Suppressor macrophage treated with lipopolysaccharide for 4 hours (primary cell): ENCODE measurements around the gene TMEFF2.
A peak's percentile ranks its signal among the peaks of the same experiment; 100 is the strongest.

ENCODE experiments used
- DNase-seq: peaks from one replicate; pipeline ENCODE4 v3.0.0-alpha.2; 2020

The TMEFF2 gene, protein sequence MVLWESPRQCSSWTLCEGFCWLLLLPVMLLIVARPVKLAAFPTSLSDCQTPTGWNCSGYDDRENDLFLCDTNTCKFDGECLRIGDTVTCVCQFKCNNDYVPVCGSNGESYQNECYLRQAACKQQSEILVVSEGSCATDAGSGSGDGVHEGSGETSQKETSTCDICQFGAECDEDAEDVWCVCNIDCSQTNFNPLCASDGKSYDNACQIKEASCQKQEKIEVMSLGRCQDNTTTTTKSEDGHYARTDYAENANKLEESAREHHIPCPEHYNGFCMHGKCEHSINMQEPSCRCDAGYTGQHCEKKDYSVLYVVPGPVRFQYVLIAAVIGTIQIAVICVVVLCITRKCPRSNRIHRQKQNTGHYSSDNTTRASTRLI

DNA sequence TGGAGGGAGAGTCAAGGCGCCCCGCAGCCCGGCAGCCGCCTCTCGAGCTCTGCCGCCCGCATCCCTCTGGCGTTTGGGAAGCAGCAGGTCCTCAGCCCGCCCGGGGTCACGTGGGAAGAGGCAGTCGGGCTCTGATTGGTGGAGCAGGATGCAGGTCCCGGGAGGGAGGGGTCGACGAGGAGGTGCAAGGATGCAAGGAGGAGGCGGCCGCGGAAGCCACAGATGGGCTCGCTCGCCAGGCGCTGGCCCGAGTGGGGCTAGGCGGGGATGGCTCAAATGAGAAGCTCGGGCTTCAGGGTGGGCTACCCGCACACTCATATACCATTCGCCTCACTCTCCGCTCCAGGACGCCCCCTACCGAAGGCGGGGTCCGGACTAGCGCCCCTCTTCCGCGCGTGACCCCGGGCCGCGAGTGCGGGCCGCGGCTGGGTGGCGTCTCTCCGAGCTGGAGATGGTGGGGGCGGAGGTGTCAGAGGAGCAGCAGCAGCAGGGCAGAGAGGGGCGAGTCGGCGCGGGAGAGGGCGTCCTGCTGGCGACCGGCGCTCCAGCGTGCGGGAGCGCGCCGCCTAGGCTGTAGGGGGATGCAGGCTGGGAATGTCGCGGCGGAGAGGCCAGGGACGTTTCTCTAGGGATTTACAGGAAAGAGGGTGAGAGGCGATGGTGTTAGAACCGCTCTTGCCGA is at the start of gene TMEFF2:
Gene TMEFF2, minus strand, starts transcription at position 68 of the 682 bp plus-strand sequence. CDS start 409 bp downstream, outside the sequence.
- DNase-seq, result peak; percentile 16

DNA sequence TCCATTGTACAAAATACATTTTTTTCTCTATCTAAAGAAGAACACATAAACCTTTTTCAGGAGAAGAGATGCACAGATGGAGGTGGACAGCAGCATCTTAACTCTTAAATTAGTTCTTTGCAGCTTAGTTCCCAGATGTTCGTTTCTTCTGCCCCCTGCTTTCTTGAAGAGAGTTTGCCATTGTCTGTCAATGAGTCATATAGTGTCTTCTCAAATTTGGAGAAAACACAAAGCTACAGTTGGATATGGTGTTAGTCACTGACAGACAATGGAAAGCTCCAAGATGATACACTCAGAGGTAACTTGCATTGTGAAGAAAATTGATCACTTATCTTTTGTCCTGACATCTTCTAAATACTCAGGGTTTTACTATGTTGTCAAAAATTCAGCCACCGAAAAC is 48.8 kb upstream of the TMEFF2 start:
- no peak for DNase-seq

DNA sequence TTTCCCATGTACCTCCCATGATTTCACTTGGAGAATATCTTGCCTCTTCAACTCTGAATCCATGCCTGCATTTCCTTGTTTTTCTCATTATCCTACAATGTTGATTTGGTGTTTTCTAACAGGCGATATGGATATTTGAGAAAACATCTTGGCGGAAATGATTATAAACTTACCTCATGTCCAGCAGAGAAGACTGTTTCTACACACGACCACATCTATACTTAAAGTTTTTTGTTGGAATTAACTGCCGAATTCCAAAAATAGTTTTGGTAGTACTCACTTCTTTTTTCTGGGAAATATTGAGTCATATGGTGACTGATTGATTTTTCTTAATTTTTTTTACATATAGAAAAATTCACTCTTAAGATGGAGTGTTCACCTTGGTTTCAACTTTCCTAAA is 41.4 kb upstream of the TMEFF2 start:
- DNase-seq, result no peak

DNA sequence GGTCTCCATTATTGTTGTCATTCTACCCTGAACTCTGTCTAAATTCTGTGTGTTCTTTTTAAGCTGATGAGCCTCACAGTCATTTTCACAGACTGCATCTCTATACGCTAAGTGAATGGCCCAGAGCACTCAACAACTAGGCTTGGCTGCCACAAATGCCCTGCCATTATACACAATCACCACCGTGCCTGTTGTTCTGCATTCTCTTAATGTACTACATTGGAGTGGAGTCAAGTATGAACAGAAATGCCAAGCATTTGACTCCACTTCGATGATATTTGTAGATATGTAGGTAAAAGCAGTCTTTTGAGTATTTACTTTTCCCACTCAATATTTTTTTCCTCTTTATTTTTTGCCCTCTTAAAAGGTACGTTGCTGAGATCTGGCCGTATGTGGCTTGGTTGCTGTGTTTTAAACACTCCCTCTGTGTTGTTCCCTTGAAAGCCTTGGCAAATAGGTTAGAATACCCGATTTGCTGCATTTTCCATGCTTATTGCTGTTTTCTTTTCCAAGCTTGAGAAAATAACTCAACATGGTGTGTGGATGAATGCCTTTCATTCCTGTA is 36.2 kb upstream of the TMEFF2 start:
- no peak for DNase-seq

DNA sequence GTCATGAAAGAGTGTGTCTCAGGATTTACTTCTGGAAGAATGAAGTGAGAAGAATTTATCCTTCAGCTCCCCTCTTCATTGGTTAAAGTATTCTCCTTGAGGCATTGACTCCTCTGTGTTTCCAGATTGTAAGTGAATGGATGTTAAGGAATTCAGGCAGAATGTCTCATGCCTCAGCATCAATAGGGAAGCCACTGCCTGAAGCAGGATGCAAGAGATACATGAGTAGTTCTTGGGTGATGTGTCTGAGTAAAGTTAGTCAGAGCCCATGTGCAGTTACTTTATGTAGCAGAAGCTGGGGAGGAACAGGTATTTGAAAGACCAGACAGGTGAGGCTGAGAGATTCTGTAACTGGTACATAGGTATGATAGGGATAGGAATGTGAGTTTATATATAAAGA is 34.0 kb upstream of the TMEFF2 start:
- DNase-seq, result no peak

DNA sequence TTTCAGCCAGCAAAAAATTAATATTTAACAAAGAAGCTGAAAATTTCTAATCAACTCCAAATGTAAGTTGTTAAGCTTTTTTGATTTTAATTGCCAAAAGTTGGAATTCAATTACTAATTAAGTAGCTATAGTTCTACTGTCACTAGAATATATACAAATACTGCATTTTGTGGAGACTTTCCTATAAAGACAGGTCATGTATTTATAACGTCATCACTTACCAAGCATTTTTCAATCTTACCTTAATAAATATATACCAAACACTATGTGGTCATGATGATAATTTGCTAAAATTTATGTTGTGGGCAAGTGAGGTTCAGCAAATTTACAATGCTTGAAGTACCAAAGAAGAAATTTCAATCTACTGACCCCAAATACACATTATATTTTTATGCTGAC is 24.2 kb upstream of the TMEFF2 start:
- DNase-seq, result no peak

DNA sequence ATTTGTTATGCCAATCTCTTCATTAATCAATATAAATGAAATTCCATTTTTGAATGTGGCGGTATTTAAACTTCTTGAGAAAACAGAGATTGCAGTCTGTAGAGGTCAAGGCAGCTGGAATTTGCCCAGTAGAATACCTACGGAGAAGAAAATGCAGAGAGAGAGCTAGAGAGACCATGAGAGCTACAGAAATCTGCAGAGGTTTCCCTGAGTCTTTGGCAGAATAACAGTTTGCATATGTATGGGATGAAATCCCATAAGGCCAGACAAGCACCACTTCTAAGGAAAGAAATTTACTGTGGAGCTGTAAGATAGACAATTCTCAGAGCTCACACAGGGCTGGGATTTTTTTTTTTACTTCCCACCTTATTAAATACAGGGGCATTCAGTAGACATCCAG is 23.6 kb upstream of the TMEFF2 start:
- DNase-seq, result no peak

DNA sequence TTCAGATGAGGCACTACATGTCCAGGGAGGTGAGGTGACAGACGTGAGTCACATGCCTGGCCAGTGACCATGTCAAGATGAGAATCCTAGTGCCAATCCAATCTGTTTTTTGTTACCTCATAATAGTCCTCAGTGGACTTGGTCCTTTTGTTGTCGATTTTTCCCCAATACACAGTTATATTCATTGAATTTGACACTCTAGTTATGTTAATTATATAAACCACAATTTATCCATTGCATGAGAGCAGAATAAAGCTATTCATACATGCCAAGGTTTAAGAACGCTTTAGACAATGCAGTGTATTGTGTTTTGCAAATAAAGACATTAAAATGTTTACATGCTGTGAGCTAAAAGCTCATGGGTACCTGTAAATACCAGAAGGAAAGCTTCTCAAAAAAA is 21.6 kb upstream of the TMEFF2 start:
- DNase-seq, result no peak

DNA sequence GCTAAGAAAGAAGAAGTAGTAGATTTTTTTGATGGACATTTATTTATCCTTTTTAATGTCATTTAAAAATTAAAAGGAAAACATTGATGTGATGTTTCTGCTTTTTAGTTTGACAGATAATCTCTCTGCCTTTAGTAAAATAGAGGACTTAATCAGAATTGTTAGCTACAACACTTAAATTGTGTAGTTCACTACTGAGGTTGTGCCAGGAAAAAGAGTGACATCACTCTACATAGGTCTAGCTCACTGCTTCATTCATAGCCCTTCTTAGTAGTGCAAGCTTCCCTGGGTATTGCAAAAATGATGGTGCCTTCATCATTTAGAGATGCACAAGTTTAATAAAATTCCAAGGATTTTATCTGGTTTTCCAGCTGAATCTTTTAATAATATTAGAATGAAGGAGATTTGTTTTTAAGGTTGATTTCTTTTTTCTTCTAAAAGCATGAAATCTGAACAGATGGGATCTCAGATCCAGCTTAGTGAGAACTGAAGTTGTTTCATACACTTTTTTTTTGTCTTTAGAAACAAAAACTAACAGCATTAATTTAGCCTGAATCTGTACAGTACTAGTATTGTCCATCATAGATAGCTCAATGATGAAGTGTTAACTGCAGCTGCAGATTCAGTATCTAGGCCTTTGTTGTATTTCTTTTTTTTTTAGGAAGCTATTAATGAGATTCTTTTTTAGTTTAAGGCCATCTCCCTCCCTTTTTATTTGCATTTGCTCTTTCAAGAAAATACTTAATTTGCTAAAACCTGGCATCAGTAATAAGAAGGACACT is 20.6 kb upstream of the TMEFF2 start:
- no peak for DNase-seq

DNA sequence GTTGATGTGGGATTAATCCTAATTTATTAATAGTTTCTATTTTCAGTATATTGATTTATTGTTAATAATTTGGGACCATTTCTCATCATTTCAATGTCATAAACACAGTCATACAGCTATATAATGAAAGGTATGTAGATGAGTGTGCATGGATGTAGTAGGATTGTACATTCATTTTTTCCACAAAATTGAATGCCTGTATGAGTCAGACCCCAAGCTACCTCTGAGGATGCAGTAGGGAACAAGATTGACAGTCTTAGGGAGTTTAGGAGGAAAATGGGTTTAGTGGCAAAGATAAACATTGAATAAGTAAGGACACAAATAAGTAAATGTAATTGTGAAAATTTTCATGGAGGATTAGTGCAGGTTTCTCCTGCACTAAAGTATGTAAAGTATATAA is 14.1 kb upstream of the TMEFF2 start:
- DNase-seq, result no peak

DNA sequence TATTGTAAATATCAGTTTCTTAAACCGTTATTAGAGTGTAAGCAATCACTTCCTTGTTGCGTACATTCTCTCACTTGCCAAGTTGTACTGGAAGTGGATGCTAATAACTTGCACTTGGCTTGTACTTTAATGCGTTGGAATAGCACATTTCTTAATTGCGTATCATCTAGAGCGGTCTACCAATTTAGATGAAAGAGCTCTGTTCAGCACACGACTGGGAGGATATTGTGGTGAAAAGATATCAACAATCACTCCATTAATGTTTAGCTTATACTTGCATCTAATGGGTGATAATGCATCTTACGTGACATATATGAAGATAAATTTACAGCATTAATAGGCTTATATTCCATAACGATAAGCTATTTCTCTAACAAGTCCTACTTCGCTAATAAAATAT is 11.7 kb upstream of the TMEFF2 start:
- no peak for DNase-seq

DNA sequence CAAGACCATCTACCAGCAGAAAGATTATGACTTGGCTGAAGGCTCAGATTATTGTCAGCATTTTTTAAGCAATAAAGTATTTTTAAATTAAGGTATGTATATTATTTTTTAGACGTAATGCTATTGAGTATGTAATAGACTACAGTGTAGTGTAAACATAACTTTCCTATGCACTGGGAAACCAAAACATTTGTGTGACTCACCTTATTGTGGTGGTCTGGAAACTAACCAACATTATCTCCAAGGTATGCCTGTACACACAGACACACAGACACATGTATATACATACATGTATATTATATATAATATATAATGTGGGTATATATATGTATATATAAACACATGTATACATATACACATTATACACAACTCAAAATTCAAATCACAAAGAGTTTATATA is 9.1 kb upstream of the TMEFF2 start:
- DNase-seq, result no peak

DNA sequence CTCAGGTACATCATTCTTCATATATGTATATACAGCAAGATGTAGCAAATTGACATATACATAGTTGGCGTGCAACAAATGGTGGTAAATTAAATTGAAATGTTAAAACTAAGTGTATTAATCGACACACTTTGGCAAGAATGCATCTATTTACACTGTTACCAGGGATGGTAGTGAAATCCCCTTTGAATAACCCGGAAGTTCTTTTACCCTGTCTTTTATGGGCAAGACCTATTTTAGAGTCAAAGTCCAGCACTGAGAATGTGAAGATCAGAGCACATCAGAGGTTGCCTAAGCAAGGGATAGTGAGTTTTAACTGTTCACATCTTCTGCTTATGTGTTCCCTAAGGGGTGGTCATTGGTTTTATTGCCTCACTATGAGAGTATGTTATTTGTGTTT is 7.6 kb upstream of the TMEFF2 start:
- DNase-seq, result no peak

DNA sequence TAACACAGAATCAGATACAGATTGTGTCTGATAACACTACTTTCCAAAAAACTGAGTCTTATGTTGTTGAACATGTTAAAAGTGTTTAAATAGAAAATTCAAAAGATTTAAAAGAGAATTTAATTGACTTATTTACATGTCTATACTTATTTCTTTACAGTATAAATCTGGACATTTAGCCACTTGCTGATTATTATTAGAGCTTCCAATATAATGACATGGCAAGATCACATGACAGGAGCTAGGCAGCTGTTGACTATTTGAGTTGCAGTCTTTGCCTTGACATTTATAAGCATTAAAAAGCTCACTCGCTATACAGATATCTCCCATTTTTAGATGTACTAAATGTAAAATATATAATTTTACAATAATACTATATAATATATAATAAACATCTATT is 6.4 kb upstream of the TMEFF2 start:
- DNase-seq, result no peak

DNA sequence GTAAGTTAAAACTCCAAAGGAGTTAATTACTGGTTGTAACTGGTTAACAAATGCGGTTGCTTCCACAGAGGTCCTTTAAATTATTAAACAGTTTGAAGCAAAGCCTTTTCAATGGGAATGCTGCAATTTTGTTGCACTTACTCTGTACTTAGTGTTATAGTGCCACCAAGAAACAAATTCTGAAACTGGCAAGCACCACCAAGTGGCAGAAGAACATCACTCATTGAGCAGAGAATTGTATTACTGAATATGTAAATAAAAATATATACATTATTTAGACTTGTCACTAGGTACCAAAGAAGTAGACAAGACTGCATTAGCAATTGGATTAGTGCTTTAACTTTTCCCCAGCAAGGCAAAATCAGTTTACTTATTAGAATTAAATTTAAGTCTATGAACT is 2.6 kb upstream of the TMEFF2 start:
- DNase-seq, result no peak

DNA sequence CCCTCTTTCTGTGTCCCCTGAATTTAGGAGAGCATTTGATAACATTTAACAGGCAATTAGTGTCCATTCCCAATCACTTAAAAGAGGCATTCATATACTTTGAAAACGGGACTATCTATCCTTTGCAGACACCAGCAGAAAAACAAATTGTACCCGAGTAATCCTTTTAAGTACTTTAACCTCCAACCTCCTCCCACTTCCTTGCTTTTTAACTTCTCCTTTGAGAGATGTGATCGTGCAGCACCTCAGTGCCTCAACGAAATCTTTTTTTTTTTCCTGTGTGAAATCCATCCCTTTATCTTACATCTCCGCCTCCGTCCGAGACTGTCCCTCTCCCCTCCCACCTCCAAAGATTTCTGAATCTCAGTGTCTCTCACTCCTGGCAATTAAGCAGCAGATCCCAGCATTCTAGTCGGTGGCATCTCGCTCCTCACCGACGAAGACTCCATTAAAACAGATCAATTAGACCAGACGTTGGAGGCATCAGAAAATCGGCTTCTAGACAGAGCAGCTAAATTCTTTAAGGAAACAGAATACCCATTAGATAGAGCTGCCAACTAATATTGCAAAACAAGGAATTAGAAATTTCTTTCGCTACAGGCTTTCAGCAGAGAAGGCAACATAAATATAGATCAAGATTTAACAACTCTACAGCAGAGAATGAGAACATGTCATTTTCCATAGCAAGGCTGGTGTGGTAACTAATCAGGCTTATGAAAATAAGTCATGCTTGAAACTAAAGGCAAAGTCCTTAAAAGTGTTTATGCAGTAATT is 1.9 kb upstream of the TMEFF2 start:
- DNase-seq, result peak; percentile 5

DNA sequence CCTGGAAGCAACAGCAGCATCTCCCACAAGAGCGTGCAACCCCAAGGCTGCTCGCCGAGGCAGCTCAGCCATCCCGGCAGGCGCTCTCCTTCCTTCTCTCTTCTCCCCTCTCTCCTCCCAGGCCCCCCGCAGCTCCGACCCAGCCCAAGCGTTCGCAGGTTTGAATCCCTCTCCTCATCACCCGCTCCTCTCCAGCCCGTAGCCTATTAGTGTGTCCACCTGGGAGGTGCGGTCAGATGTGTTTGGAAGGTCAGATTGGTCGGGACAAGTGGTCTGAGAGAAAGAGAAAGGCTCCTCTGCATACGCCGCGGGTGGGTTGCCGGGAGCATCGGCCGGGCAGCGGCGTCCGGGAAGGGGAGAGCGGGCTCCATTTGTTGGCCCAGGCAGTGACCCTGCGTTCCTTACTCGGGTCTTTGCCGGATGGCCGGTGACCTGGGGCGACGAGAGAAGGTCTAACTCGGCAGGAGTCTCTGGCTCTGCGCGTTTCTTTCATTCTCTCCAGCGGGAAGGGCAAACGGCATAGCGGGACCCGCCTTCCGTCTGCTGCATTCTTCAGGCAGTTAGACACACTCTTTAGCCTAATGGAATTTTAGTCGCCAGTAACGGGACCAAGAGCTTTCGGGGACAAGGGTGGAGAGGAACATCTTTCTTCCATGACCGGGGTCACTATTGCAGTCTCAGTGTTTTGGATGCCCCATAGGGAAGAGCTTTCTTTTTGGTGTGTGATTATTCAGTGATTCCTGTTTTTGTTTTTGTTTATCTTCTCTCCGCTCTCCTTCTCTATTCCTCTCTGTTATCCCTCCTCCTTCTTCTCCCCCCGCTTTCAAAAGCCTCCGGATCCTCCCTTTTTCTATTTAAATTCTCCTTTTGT is 1.1 kb upstream of the TMEFF2 start:
- peak; percentile 9 for DNase-seq

DNA sequence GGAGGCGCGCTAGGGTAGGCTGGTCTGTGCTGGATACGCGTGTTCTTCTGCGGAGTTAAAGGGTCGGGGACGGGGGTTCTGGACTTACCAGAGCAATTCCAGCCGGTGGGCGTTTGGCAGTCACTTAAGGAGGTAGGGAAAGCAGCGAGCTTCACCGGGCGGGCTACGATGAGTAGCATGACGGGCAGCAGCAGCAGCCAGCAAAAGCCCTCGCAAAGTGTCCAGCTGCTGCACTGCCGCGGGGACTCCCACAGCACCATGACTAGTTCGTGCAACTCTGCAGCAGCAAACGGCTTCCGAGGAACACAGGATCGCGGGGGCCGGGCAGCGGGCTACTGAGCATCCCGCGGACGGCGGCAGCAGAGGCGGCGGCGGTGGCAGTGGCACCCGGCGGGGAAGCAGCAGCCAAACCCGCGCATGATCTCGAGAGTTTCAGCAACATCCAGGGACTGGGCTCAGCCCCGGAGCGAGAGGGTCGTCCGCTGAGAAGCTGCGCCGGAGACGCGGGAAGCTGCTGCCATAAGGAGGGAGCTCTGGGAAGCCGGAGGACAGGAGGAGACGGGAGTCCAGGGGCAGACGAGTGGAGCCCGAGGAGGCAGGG is 368 bp downstream of the TMEFF2 start:
- peak; percentile 15 for DNase-seq

DNA sequence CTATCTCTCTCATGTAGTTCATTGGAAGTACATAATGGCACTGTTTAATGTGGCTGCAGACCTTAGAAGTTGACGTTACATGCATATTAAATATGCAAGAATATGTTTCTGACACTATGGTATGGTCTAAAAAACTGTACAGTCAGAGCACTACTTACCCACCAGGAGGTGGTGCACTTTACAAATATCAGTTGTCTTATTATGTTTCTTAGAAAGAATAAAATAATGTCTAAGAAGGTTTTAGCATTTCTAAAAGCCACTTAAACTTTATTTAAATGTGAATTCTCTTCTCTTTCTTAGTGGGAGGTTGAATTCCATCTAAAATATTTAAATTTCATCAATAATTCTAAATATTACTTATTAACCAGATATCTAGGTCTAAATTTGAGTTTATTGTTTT is 4.3 kb downstream of the TMEFF2 start:
- DNase-seq, result peak; percentile 27

DNA sequence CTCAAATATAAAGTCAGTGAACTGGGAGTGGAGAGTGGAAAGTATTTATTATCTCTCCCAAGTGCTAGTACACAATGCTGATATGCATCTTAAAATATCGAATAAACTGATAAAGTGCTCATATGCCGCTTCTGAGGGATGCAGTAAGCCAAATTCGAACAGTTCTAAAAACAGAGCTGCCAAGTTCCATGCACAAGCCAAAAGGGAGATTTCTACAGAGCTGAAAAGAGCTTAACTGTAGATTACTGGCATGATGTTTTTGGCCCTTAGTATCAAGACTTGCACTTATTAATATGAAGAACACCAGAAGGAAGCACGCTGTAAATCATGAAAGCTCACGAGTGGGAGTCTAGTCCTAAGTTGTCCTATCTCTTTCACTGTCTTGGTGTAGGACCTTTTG is 7.9 kb downstream of the TMEFF2 start:
- DNase-seq, result no peak

DNA sequence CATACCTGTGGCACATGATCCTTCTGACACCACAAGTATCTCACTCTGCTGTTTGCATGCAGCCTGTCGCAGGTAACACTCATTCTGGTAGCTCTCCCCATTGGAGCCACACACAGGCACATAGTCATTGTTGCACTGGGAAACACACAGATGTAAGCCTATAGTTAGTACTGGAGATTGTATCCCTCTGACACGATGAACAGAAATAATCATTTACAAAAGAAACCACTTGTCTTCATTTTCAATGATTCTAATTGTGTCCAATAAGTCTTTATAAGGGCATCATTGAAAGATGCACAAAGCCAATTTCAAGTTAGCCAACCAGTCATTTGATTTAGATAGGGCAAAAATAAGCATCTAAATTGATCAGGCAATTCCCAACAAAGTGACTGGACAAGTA is 10.4 kb downstream of the TMEFF2 start:
- no peak for DNase-seq
